ENCODE results near the gene MEGF9. TPM values are rescaled to one million over a fixed set of nuclear protein-coding genes. Genes with fewer than 3 reads are reported as not detected.
"Not testable (repeated sequence)": the region's sequence is repeated elsewhere in the genome, so short reads cannot be mapped to it uniquely, and the experiment has no call there.

MEGF9 gene
- total RNA-seq, 1 donor from 2014 or later, result 20.6 TPM

DNA sequence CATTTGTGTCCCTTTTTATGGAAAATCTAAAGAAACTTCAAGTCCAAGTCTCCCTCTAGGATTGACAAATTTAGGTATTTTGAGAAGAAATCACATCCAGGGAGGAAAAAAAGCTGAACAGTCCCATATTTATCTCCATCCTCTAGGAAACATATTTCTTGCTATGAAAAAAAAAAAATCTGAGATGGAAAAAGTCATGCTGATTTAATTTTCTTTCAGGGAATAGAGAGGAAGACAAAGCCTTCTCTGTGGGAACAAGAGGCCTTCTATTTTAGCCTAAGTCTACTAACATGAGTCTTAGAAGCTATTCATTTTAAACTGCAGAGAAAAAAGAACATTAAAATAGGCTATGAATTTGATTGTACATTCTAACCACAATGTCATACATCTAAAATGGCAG lies 71.2 kb downstream of the MEGF9 start:
- H3K27me3 Mint-ChIP-seq (ENCODE audit: low read depth), result no peaks in the 10 kb centered on the region
- no peak overlapping the region for H3K27ac Mint-ChIP-seq (ENCODE audit: unreplicated experiment)
- H3K4me1 Mint-ChIP-seq (ENCODE audit: low read depth), result peaks cover 28% of the 10 kb centered on the region
- TF ChIP-seq CTCF (IDR thresholded peaks at IDR 0.05), result no peak
- peaks cover 6% of the 10 kb centered on the region for H3K9me3 Mint-ChIP-seq (ENCODE audit: low read depth)
- H3K4me3 Mint-ChIP-seq (ENCODE audit: unreplicated experiment), result no peak overlapping the region
- DNase-seq (ENCODE audit: low spot score), result no peak
- H3K36me3 Mint-ChIP-seq (ENCODE audit: low read depth), result peaks cover 3% of the 10 kb centered on the region

DNA sequence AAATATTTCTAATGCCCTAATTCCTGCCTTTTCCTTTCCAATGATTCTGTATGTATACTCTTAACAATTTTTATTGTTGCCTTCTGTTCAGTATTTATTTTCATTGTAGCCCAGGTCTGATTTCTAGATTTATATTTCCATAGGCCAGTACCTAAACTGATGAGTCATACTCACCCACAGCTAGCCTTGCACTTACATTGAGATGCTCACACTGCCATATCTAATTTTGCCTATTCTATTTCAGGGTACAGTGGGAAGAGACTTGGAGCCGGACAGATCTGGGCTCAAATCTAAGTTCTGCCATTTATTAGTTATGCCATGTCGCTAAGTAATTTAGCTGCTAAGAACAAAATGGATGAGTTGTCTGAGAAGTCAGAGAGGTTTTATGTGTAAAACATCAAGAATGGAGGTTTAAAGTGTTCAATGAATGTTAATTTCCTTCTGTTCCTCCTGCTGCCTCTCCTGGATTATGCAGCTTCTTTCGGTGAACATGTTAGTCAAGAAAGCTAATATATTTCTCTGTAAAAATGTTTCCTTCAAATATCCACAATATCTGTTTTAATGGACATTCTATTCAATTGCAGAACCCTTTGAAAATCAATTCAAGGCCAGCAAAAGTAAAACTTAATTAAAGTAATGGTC lies 72.0 kb downstream of the MEGF9 start:
- Mint-ChIP-seq H3K4me1 (ENCODE audit: low read depth) (peaks cover 28% of the 10 kb centered on the region), H3K27ac (ENCODE audit: unreplicated experiment) (peak overlapping the region; percentile 42), H3K4me3 (ENCODE audit: unreplicated experiment) (no peak overlapping the region), H3K27me3 (ENCODE audit: low read depth) (no peaks in the 10 kb centered on the region), H3K36me3 (ENCODE audit: low read depth) (peaks cover 3% of the 10 kb centered on the region), H3K9me3 (ENCODE audit: low read depth) (peaks cover 6% of the 10 kb centered on the region)
- DNase-seq (ENCODE audit: low spot score), result no peak
- no peak for TF ChIP-seq CTCF (IDR thresholded peaks at IDR 0.05)

GRCh38 chr9:120640874-120641273 lies 73.4 kb downstream of the MEGF9 start:
- not testable (repeated sequence) for H3K27ac Mint-ChIP-seq (ENCODE audit: unreplicated experiment); H3K9me3 Mint-ChIP-seq (ENCODE audit: low read depth); H3K36me3 Mint-ChIP-seq (ENCODE audit: low read depth); DNase-seq (ENCODE audit: low spot score); H3K4me3 Mint-ChIP-seq (ENCODE audit: unreplicated experiment); H3K27me3 Mint-ChIP-seq (ENCODE audit: low read depth)
- peaks cover 22% of the 10 kb centered on the region for H3K4me1 Mint-ChIP-seq (ENCODE audit: low read depth)

DNA sequence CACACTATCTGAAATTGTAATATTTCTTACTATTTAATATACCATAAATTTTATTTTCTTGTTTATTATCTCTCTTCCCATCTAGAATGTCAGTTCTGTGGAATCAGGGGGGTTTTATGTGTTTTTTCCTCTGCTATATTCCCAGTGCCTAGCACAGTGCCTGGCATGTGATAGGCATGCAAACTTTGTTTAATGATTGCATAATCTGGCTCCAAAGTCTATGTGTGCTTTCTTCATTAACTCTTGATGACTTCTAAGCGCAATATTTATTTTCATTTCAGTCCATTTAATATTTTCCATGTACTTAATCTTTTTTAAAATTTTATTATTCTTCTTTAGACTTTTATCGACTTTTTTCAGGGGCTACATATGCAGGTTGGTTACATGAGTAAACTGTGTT lies 73.9 kb downstream of the MEGF9 start:
- Mint-ChIP-seq H3K27ac (ENCODE audit: unreplicated experiment) (no peak overlapping the region), H3K27me3 (ENCODE audit: low read depth) (no peaks in the 10 kb centered on the region)

DNA sequence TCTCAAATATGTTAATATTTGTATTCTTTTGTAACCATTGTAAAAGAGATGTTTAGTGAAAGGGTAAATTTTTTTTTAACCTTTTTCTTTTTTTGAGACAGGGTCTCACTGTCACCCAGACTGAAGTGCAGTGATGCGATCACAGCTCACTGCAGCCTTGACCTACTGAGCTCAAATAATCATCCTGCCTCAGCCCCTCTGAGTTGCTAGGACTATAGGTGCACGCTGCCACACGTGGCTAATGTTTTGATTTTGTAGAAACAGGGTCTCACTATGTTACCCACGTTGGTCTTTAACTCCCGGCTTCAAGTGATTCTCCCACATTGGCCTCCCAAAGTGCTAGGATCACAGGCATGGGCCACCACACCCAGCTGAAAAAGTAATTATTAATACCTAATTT lies 76.4 kb downstream of the MEGF9 start:
- no peak for DNase-seq (ENCODE audit: low spot score)
- Mint-ChIP-seq H3K9me3 (ENCODE audit: low read depth) (peaks cover 22% of the 10 kb centered on the region), H3K36me3 (ENCODE audit: low read depth) (peaks cover 15% of the 10 kb centered on the region), H3K27me3 (ENCODE audit: low read depth) (no peaks in the 10 kb centered on the region), H3K27ac (ENCODE audit: unreplicated experiment) (no peak overlapping the region), H3K4me1 (ENCODE audit: low read depth) (peaks cover 12% of the 10 kb centered on the region), H3K4me3 (ENCODE audit: unreplicated experiment) (no peak overlapping the region)
- no peak for TF ChIP-seq CTCF (IDR thresholded peaks at IDR 0.05)

More for the DNA sequence above, 73.9 kb downstream of the MEGF9 start:
- Mint-ChIP-seq H3K4me3 (ENCODE audit: unreplicated experiment) (no peak overlapping the region), H3K9me3 (ENCODE audit: low read depth) (peaks cover 12% of the 10 kb centered on the region), H3K4me1 (ENCODE audit: low read depth) (peaks cover 17% of the 10 kb centered on the region), H3K36me3 (ENCODE audit: low read depth) (peaks cover 11% of the 10 kb centered on the region)
- no peak for DNase-seq (ENCODE audit: low spot score)
- no peak for TF ChIP-seq CTCF (IDR thresholded peaks at IDR 0.05)

Measured in chondrocyte (in vitro differentiated cells).